Nephron progenitor cell (in vitro differentiated cells): ENCODE measurements around the gene NBEAL2.

Experiments
- DNase-seq: peaks from one replicate; pipeline ENCODE4 v3.0.0; 2021
- H3K27ac Mint-ChIP-seq: 2 replicates; pipeline ENCODE4 v1.8.0; 2021; ENCODE audit warnings: mild to moderate bottlenecking, moderate library complexity, mixed read lengths
- H3K27me3 Mint-ChIP-seq: 2 replicates; pipeline ENCODE4 v1.8.0; 2021; ENCODE audit warnings: mild to moderate bottlenecking, low read depth, mixed read lengths; ENCODE audit not compliant: poor library complexity
- H3K36me3 Mint-ChIP-seq: 2 replicates; pipeline ENCODE4 v1.8.0; 2021; ENCODE audit warnings: low read depth, mixed read lengths
- H3K4me1 Mint-ChIP-seq: 2 replicates; pipeline ENCODE4 v1.8.0; 2021; ENCODE audit warnings: mixed read lengths
- H3K4me3 Mint-ChIP-seq: 2 replicates; pipeline ENCODE4 v1.8.0; 2021; ENCODE audit warnings: mild to moderate bottlenecking, moderate library complexity, mixed read lengths
- H3K9me3 Mint-ChIP-seq: 2 replicates; pipeline ENCODE4 v1.8.0; 2021; ENCODE audit warnings: mild to moderate bottlenecking, moderate library complexity, mixed read lengths
- TF ChIP-seq, protein P1 (sequence below): fragments of 200-600 bp; sonication (generic); IDR thresholded peaks from 2 replicates; pipeline ENCODE4 v1.5.0; 2021; ENCODE audit warnings: antibody characterized with exemption

NBEAL2 gene

DNA sequence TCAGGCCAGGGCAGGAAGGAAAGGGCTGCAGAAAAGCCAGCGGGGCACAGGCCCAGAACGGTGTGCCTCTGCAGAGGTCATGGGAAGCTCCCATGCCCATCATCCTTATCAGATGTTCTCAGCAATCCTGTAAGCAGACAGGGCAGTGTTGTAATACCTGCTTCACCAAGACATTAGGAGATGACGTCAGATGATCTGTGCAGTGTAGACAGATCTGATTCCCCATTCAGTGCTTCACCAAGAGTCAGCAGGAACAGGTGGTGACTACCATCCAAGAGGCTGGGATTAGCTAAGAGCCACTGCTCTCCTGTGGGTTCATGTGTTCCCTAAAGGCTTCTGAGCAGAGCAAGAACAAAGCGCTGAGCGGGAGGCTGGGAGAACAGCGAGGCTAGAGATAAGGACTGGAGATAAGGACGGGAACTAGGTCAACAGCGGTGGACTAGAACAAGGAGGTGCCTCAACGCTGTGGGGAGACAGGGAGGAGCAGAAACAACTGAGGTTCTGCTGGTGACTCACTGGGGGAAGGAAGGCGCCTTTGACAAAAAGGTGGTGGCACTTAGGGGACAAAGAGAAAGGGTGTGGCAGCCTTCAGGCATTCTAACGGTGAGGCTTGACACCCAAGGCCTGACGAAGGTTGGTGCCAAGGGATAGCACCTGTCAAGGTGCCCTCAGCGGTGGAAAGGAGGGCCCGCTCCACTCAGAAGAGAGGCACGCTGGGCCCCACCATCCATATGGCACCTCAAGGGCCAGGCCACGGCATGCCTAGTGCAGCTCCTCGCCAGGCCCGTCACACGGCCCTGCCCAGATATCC lies 31.3 kb upstream of the NBEAL2 start:
- Mint-ChIP-seq H3K4me3 (no peak overlapping the region), H3K4me1 (peaks cover 68% of the 10 kb centered on the region), H3K9me3 (no peaks in the 10 kb centered on the region), H3K27ac (peak overlapping the region; percentile 88), H3K27me3 (no peaks in the 10 kb centered on the region), H3K36me3 (peaks cover 27% of the 10 kb centered on the region)
- DNase-seq = no peak
- TF ChIP-seq, protein P1, sequence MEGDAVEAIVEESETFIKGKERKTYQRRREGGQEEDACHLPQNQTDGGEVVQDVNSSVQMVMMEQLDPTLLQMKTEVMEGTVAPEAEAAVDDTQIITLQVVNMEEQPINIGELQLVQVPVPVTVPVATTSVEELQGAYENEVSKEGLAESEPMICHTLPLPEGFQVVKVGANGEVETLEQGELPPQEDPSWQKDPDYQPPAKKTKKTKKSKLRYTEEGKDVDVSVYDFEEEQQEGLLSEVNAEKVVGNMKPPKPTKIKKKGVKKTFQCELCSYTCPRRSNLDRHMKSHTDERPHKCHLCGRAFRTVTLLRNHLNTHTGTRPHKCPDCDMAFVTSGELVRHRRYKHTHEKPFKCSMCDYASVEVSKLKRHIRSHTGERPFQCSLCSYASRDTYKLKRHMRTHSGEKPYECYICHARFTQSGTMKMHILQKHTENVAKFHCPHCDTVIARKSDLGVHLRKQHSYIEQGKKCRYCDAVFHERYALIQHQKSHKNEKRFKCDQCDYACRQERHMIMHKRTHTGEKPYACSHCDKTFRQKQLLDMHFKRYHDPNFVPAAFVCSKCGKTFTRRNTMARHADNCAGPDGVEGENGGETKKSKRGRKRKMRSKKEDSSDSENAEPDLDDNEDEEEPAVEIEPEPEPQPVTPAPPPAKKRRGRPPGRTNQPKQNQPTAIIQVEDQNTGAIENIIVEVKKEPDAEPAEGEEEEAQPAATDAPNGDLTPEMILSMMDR = no peak

DNA sequence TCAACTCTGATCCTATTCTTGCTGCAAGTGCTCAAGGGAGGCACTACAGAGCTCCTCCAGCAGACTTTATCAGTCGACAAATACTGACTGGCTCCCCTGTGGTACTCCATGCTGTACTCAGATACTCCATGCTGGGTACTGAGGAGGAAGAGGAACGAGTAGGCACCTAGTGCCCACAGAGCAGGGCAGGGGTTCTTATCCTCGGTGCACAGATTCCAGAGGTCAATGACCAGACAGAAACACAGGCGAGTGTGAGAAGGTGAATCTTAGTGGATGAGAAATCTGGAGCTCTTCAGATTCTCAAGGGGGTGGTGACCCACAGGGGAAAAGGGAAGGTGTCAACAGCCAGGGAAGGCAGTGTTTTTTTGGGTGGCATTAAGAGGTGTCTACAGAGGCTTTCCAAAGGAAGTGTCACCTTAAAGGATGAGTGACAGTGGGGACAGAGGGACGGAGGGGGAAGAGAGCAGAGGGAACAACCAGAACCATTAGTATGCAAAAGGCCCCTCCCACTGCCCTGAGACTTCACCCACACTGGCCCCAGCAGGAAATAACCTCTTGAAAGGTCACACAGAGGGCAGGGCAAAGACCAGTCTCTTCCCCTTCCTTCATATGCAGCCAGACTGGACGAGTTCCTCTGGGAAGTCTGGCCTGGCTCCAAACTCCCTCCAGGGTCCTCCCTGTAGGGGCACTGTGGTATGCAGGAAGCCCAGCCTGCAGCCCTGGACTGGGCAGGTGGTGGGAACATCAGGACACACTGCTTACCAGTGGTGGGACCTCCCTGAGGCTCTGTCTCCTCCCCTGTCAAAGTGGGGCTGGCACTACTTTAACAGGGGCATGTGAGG lies 30.4 kb upstream of the NBEAL2 start:
- H3K9me3 Mint-ChIP-seq = no peaks in the 10 kb centered on the region
- H3K27ac Mint-ChIP-seq = peak overlapping the region; percentile 90
- H3K36me3 Mint-ChIP-seq = peaks cover 27% of the 10 kb centered on the region
- H3K4me3 Mint-ChIP-seq = peak overlapping the region; percentile 28
- no peaks in the 10 kb centered on the region for H3K27me3 Mint-ChIP-seq
- peaks cover 70% of the 10 kb centered on the region for H3K4me1 Mint-ChIP-seq
- peak; percentile 15 for DNase-seq
- TF ChIP-seq, protein P1 = no peak

DNA sequence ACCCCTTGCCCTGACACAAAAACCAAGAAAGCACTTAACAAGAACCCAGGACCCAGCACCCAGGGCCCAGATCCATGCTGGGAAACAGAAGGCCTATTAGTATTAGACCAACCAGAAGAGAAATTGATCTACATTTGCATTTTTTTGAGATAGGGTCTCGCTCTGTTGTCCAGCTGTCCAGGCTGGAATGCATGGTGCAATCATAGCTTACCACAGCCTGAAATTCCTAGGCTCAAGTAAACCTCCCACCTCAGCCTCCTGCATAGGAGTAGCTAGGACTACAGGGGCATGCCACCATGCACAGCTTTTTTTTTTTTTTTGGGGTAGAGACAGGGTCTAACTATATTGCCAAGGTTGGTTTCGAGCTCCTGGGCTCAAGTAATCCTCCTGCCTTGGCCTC lies 29.3 kb upstream of the NBEAL2 start:
- Mint-ChIP-seq H3K27ac (peak overlapping the region; percentile 87), H3K27me3 (no peaks in the 10 kb centered on the region), H3K4me3 (no peak overlapping the region), H3K36me3 (peaks cover 27% of the 10 kb centered on the region), H3K4me1 (peaks cover 71% of the 10 kb centered on the region), H3K9me3 (no peaks in the 10 kb centered on the region)
- no peak for DNase-seq
- TF ChIP-seq, protein P1 = no peak

DNA sequence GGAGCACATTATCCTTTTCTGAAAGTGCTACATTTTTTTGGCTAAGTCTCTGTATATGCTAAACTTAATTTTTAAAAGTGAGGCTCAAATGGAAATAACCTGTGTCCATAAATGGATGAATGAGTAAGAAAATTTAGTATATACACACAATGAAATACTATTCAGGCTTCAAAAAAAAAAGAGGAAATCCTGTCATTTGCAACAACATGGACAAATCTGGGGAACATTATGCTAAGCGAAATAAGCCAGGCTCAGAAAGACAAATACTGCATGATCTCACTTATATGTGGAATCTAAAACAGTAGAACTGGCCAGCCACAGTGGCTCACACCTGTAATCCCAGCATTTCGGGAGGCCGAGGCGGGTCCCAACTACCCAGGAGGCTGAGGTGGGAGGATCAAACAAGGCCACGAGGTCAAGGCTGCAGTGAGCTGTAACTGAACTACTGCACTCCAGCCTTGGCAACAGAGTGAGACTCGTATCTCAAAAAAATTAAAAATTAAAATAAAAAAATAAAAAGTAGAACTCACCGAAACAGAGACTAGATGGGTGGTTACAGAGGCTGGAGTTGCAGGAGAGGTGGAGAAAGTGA lies 28.7 kb upstream of the NBEAL2 start:
- Mint-ChIP-seq H3K4me1 (peaks cover 73% of the 10 kb centered on the region), H3K4me3 (no peak overlapping the region), H3K27me3 (no peaks in the 10 kb centered on the region), H3K9me3 (no peaks in the 10 kb centered on the region), H3K27ac (no peak overlapping the region), H3K36me3 (peaks cover 25% of the 10 kb centered on the region)
- TF ChIP-seq, protein P1 = no peak
- DNase-seq = no peak

DNA sequence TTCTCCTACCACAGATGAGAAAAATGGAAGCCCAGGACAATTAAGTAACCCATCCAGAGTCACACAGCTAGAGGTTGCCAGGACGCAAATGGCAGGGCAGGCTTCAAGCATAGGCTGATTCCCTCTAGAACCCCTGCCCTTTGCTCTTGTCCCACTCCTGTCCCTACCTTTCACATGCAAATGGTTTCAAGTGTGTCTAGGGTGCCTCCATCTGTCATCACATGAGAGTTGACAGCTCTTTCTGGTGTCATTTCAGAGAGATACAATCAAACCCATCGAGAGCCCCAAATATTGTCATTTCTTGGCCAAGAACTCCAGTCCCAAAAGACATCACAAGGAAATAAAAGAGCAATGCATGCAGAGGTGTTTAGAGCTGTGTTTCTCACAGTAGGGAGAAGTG lies 26.7 kb upstream of the NBEAL2 start:
- no peak overlapping the region for H3K4me3 Mint-ChIP-seq
- peaks cover 56% of the 10 kb centered on the region for H3K4me1 Mint-ChIP-seq
- no peaks in the 10 kb centered on the region for H3K27me3 Mint-ChIP-seq
- TF ChIP-seq, protein P1 = no peak
- no peak for DNase-seq
- H3K27ac Mint-ChIP-seq = no peak overlapping the region
- peaks cover 10% of the 10 kb centered on the region for H3K36me3 Mint-ChIP-seq
- H3K9me3 Mint-ChIP-seq = no peaks in the 10 kb centered on the region
